H9 (cell line): Measurements from ENCODE around the gene DNAJC9. TPM values are rescaled to one million over a fixed set of nuclear protein-coding genes. Genes with fewer than 3 reads are reported as not detected.

Experiments
- DNase-seq: peaks from one replicate; pipeline ENCODE4 v3.0.0-alpha.2; 2017
- H2AFZ ChIP-seq: one replicate; pipeline ENCODE4 v1.6.1; 2013; ENCODE audit warnings: mild to moderate bottlenecking, low read length, control low read depth, moderate library complexity
- H2AK5ac ChIP-seq: 2 replicates; pipeline ENCODE4 v1.6.1; 2013; ENCODE audit warnings: low read length, control low read depth, mixed read lengths; ENCODE audit not compliant: insufficient read length
- H2BK120ac ChIP-seq: one replicate; pipeline ENCODE4 v1.6.1; 2013; ENCODE audit warnings: low read depth, mild to moderate bottlenecking, low read length, control low read depth, inconsistent platforms; ENCODE audit not compliant: poor library complexity, severe bottlenecking
- H2BK12ac ChIP-seq: 2 replicates; pipeline ENCODE4 v1.6.1; 2013; ENCODE audit warnings: low read length, control low read depth, mixed read lengths, low read depth; ENCODE audit not compliant: insufficient read length
- H2BK15ac ChIP-seq: 2 replicates; pipeline ENCODE4 v1.6.1; 2013; ENCODE audit warnings: low read depth, low read length, control low read depth
- H2BK20ac ChIP-seq: one replicate; pipeline ENCODE4 v1.6.1; 2013; ENCODE audit warnings: low read depth, mild to moderate bottlenecking, low read length, control low read depth, inconsistent platforms; ENCODE audit not compliant: poor library complexity, severe bottlenecking
- H2BK5ac ChIP-seq: 2 replicates; pipeline ENCODE4 v1.6.1; 2013; ENCODE audit warnings: low read length, control low read depth, mixed read lengths; ENCODE audit not compliant: insufficient read length
- H3K14ac ChIP-seq: 2 replicates; pipeline ENCODE4 v1.6.1; 2013; ENCODE audit warnings: low read length, control low read depth; ENCODE audit not compliant: insufficient read depth
- H3K18ac ChIP-seq: 2 replicates; pipeline ENCODE4 v1.6.1; 2013; ENCODE audit warnings: low read depth, mild to moderate bottlenecking, mixed read lengths, low read length, control low read depth; ENCODE audit not compliant: insufficient read length
- H3K23ac ChIP-seq: 2 replicates; pipeline ENCODE4 v1.6.1; 2013; ENCODE audit warnings: low read length, control low read depth, mixed read lengths, low read depth; ENCODE audit not compliant: insufficient read length
- H3K23me2 ChIP-seq: 2 replicates; pipeline ENCODE4 v1.6.1; 2013; ENCODE audit warnings: low read depth, mild to moderate bottlenecking, mixed read lengths, low read length, control low read depth; ENCODE audit not compliant: insufficient read length, poor library complexity, severe bottlenecking
- H3K27ac ChIP-seq: 2 replicates; pipeline ENCODE4 v1.5.1; 2013; ENCODE audit warnings: low read length, control low read depth, mixed read lengths, low read depth; ENCODE audit not compliant: insufficient read length
- H3K27me3 ChIP-seq: 2 replicates; pipeline ENCODE4 v1.6.1; 2013; ENCODE audit warnings: low read length, control low read depth, inconsistent platforms; ENCODE audit not compliant: insufficient read depth
- H3K4ac ChIP-seq: 2 replicates; pipeline ENCODE4 v1.6.1; 2013; ENCODE audit warnings: low read depth, mild to moderate bottlenecking, control low read depth, inconsistent platforms, low read length, moderate library complexity
- H3K4me1 ChIP-seq: 2 replicates; pipeline ENCODE4 v1.6.1; 2013; ENCODE audit warnings: low read length, control low read depth, inconsistent platforms; ENCODE audit not compliant: insufficient read depth
- H3K4me2 ChIP-seq: 2 replicates; pipeline ENCODE4 v1.6.1; 2013; ENCODE audit warnings: low read length, control low read depth, mixed read lengths; ENCODE audit not compliant: insufficient read length, insufficient read depth
- H3K56ac ChIP-seq: 2 replicates; pipeline ENCODE4 v1.6.1; 2013; ENCODE audit warnings: low read depth, mild to moderate bottlenecking, mixed read lengths, low read length, control low read depth; ENCODE audit not compliant: insufficient read length
- H3K79me1 ChIP-seq: 2 replicates; pipeline ENCODE4 v1.6.1; 2013; ENCODE audit warnings: low read depth, mild to moderate bottlenecking, moderate library complexity, low read length, control low read depth, inconsistent platforms; ENCODE audit not compliant: insufficient read depth, poor library complexity, severe bottlenecking
- H3K79me2 ChIP-seq: 2 replicates; pipeline ENCODE4 v1.6.1; 2013; ENCODE audit warnings: low read length, control low read depth, inconsistent platforms; ENCODE audit not compliant: insufficient read depth
- H3K9ac ChIP-seq: 2 replicates; pipeline ENCODE4 v1.6.1; 2013; ENCODE audit warnings: low read length, control low read depth, mixed read lengths; ENCODE audit not compliant: insufficient read length; ENCODE audit errors: extremely low read depth
- H3K9me3 ChIP-seq: one replicate; pipeline ENCODE4 v1.6.1; 2013; ENCODE audit warnings: low read depth, low read length, inconsistent platforms; ENCODE audit not compliant: control insufficient read depth
- H3T11ph ChIP-seq: one replicate; pipeline ENCODE4 v1.6.1; 2013; ENCODE audit warnings: mild to moderate bottlenecking, low read length, control low read depth, inconsistent platforms
- H4K20me1 ChIP-seq: one replicate; pipeline ENCODE4 v1.6.1; 2013; ENCODE audit not compliant: control insufficient read depth, insufficient read length, insufficient read depth
- H4K5ac ChIP-seq: 2 replicates; pipeline ENCODE4 v1.6.1; 2013; ENCODE audit warnings: low read depth, mild to moderate bottlenecking, mixed read lengths, low read length, control low read depth; ENCODE audit not compliant: insufficient read length
- H4K8ac ChIP-seq: replicated peaks from 2 replicates; pipeline ENCODE4 v1.6.1; 2013; ENCODE audit warnings: low read length, control low read depth, mixed read lengths, low read depth; ENCODE audit not compliant: insufficient read length
- H4K91ac ChIP-seq: 2 replicates; pipeline ENCODE4 v1.6.1; 2013; ENCODE audit warnings: low read depth, mild to moderate bottlenecking, moderate library complexity, mixed read lengths, low read length, control low read depth; ENCODE audit not compliant: insufficient read length
- H3K27ac Mint-ChIP-seq, 3 experiments: 2 replicates in 2 of 3; 3 replicates in 1 of 3; pipeline ENCODE4 v1.8.0; 2020 to 2021; ENCODE audit warnings: mixed read lengths in 3 of 3, mild to moderate bottlenecking in 1 of 3, moderate library complexity in 1 of 3
- H3K27me3 Mint-ChIP-seq: 2 replicates; pipeline ENCODE4 v1.8.0; 2021; ENCODE audit warnings: low read depth, mild to moderate bottlenecking, moderate library complexity, mixed read lengths
- H3K36me3 Mint-ChIP-seq, 3 experiments: 2 replicates in 2 of 3; 3 replicates in 1 of 3; pipeline ENCODE4 v1.8.0; 2020 to 2021; ENCODE audit warnings: low read depth in 3 of 3, mixed read lengths in 3 of 3; ENCODE audit not compliant: insufficient read depth in 1 of 3
- H3K4me1 Mint-ChIP-seq, 2 experiments: 2 replicates each; pipeline ENCODE4 v1.8.0; 2020; ENCODE audit warnings: mixed read lengths in 2 of 2
- H3K4me3 Mint-ChIP-seq, 2 experiments: 2 replicates in 1 of 2; 3 replicates in 1 of 2; pipeline ENCODE4 v1.8.0; 2020 to 2021; ENCODE audit warnings: mild to moderate bottlenecking in 2 of 2, mixed read lengths in 2 of 2, moderate library complexity in 1 of 2
- H3K9me3 Mint-ChIP-seq, 2 experiments: 2 replicates in 1 of 2; 3 replicates in 1 of 2; pipeline ENCODE4 v1.8.0; 2020; ENCODE audit warnings: mild to moderate bottlenecking in 2 of 2, mixed read lengths in 2 of 2, moderate library complexity in 1 of 2
- WGBS: extraction: QIAGEN DNeasy Blood & Tissue Kit; methylation state at CpG from one replicate; pipeline ENCODE4 v1.1.7; 2013; ENCODE audit warnings: missing lambda C conversion rate, low lambda C conversion rate, mixed read lengths; ENCODE audit not compliant: insufficient read length; ENCODE audit errors: extremely low coverage; 5-methylcytosine and 5-hydroxymethylcytosine counted together
- total RNA-seq: library from RNA; stranded (reverse); gene quantifications from 2 replicates; pipeline ENCODE4 v1.2.1, GENCODE V29; 2021
- TF ChIP-seq, protein P1 (sequence below): fragments of 200-600 bp; sonication (generic); conservative IDR thresholded peaks from 3 replicates; pipeline ENCODE4 v1.8.0; 2021; ENCODE audit warnings: antibody characterized with exemption, mild to moderate bottlenecking

The DNAJC9 gene
- total RNA-seq, 1 experiment from 2014 or later = 45.7 TPM

DNA sequence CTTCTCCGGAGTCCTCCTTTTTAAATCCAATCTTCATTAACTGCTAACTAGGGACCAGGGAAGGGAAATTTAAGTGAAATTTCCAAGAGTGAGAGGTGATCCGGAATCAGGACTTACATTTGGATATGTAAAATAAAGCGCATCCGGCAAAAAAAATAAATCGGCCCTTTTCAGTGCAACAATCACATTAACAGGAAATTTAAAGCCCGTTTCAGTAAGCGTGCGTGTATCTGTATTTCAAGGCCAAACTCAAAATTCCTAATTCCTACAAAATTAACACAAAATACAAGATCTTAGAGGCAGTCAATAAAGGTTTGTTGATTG lies 771 bp downstream of the DNAJC9 start:
- WGBS = no CpG with 5 or more reads among the region's 8 CpGs
- no peaks in the 10 kb centered on the region; a peak in 1 of 5 replicates for H3K9me3 Mint-ChIP-seq
- no peak overlapping the region for H4K91ac ChIP-seq
- peak overlapping the region; percentile 98 for H3K9ac ChIP-seq
- TF ChIP-seq, protein P1, sequence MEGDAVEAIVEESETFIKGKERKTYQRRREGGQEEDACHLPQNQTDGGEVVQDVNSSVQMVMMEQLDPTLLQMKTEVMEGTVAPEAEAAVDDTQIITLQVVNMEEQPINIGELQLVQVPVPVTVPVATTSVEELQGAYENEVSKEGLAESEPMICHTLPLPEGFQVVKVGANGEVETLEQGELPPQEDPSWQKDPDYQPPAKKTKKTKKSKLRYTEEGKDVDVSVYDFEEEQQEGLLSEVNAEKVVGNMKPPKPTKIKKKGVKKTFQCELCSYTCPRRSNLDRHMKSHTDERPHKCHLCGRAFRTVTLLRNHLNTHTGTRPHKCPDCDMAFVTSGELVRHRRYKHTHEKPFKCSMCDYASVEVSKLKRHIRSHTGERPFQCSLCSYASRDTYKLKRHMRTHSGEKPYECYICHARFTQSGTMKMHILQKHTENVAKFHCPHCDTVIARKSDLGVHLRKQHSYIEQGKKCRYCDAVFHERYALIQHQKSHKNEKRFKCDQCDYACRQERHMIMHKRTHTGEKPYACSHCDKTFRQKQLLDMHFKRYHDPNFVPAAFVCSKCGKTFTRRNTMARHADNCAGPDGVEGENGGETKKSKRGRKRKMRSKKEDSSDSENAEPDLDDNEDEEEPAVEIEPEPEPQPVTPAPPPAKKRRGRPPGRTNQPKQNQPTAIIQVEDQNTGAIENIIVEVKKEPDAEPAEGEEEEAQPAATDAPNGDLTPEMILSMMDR = no peak
- H3K27ac ChIP-seq = peak overlapping the region; percentile 91
- no peak overlapping the region for H4K5ac ChIP-seq
- peak overlapping the region; percentile 98; the same call in 1 of the 2 replicates for H3K14ac ChIP-seq
- peak overlapping the region; percentile 99 to 100 (median 99) for H3K27ac Mint-ChIP-seq
- H2BK5ac ChIP-seq = no peak overlapping the region
- peaks cover 30 to 35% of the 10 kb centered on the region in 2 experiments for H3K4me1 Mint-ChIP-seq
- H3K23me2 ChIP-seq = no peaks in the 10 kb centered on the region
- no peak overlapping the region for H3T11ph ChIP-seq
- H3K56ac ChIP-seq = no peak overlapping the region
- peaks cover 9% of the 10 kb centered on the region; the same call in 1 of the 2 replicates for H3K79me2 ChIP-seq
- peak overlapping the region; percentile 99 for H3K4me3 Mint-ChIP-seq
- peak overlapping the region; percentile 29 for H3K4me2 ChIP-seq
- no peak overlapping the region for H2BK120ac ChIP-seq
- H3K18ac ChIP-seq = no peak overlapping the region
- H3K9me3 ChIP-seq = no peaks in the 10 kb centered on the region
- no peak overlapping the region for H2BK15ac ChIP-seq
- no peaks in the 10 kb centered on the region for H4K20me1 ChIP-seq
- no peak overlapping the region for H2AFZ ChIP-seq
- no peaks in the 10 kb centered on the region for H3K27me3 ChIP-seq
- H3K23ac ChIP-seq = no peak overlapping the region
- H2AK5ac ChIP-seq = no peak overlapping the region
- H3K4me1 ChIP-seq = no peaks in the 10 kb centered on the region
- H4K8ac ChIP-seq = no peak overlapping the region
- H3K36me3 Mint-ChIP-seq = peaks cover 53 to 78% (median 70%) of the 10 kb centered on the region in 3 experiments
- H3K27me3 Mint-ChIP-seq = no peaks in the 10 kb centered on the region
- H2BK12ac ChIP-seq = no peak overlapping the region
- H3K4ac ChIP-seq = no peak overlapping the region; the same call in 1 of the 2 replicates
- no peak for DNase-seq
- H2BK20ac ChIP-seq = no peak overlapping the region
- peaks cover 16% of the 10 kb centered on the region for H3K79me1 ChIP-seq
